ENCODE measurements around the gene PIK3CB. TPM values are rescaled to one million over a fixed set of nuclear protein-coding genes. Genes with fewer than 3 reads are reported as not detected.
"Not testable (repeated sequence)": the region's sequence is repeated elsewhere in the genome, so short reads cannot be mapped to it uniquely, and the experiment has no call there.

PIK3CB gene
- total RNA-seq, 2 donors from 2014 or later, result 27.5 to 28.9 TPM

DNA sequence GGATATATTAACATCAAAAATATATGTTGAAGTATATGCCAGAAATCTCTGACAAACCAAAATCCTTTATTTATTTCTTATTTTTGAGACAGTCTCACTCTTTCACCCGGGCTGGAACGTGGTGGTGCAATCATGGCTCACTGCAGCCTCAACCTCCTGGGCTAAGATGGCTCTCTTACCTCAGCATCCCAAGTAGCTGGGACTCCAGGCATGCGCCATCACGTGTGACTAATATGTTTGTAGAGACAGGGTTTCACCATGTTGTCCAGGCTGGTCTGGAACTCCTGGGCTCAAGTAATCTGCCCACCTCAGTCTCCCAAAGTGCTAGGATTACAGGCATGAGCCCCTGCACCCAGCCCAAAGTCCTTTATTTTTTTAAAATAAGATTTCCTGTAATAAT lies 214.3 kb downstream of the PIK3CB start:
- Histone ChIP-seq H3K27ac (no peak overlapping the region), H3K27me3 (replicated peaks; ENCODE audit: insufficient read depth) (no peaks in the 10 kb centered on the region), H3K9me3 (no peaks in the 10 kb centered on the region), H3K4me3 (no peak overlapping the region), H3K4me1 (replicated peaks) (no peaks in the 10 kb centered on the region), H3K36me3 (no peaks in the 10 kb centered on the region)
- DNase-seq (ENCODE audit: low spot score), result no peak
- intact Hi-C loops (cut with DNase I), result no loop called here
- WGBS, result 90% methylated on average over 4 of the region's 4 CpGs
- TF ChIP-seq, protein P1, sequence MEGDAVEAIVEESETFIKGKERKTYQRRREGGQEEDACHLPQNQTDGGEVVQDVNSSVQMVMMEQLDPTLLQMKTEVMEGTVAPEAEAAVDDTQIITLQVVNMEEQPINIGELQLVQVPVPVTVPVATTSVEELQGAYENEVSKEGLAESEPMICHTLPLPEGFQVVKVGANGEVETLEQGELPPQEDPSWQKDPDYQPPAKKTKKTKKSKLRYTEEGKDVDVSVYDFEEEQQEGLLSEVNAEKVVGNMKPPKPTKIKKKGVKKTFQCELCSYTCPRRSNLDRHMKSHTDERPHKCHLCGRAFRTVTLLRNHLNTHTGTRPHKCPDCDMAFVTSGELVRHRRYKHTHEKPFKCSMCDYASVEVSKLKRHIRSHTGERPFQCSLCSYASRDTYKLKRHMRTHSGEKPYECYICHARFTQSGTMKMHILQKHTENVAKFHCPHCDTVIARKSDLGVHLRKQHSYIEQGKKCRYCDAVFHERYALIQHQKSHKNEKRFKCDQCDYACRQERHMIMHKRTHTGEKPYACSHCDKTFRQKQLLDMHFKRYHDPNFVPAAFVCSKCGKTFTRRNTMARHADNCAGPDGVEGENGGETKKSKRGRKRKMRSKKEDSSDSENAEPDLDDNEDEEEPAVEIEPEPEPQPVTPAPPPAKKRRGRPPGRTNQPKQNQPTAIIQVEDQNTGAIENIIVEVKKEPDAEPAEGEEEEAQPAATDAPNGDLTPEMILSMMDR (IDR thresholded peaks at IDR 0.05), result no peak
- no peak for TF ChIP-seq POLR2AphosphoS5 (IDR thresholded peaks at IDR 0.05)
- TF ChIP-seq POLR2A (IDR thresholded peaks at IDR 0.05), result no peak

DNA sequence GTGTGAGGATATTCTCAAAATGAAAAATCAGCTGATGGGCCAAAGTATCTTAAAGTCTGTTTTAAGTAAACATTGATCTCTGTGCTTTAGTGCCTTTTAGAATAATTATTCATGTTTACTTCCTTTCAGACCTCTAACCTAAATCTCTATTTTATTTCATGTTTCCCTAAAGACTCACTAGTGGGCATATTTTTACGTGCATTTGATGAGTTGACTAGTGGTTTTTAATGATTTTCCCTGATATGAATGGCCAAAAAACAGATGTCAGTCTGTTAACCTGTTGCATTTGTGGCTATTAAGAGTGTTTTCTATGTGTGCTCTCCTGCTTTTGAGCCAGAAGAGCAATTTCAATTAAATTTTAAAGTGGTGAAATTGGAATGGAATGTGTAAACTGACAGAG lies 219.3 kb downstream of the PIK3CB start:
- intact Hi-C loops (cut with DNase I), result no loop called here
- DNase-seq (ENCODE audit: low spot score), result no peak
- 68% methylated on average over 1 of the region's 1 CpG for WGBS
- no peaks in the 10 kb centered on the region for H3K36me3 ChIP-seq
- TF ChIP-seq, protein P1 (IDR thresholded peaks at IDR 0.05), result no peak
- TF ChIP-seq POLR2AphosphoS5 (IDR thresholded peaks at IDR 0.05) (no peak), POLR2A (IDR thresholded peaks at IDR 0.05) (no peak)
- no peak overlapping the region for H3K27ac ChIP-seq
- H3K9me3 ChIP-seq, result no peaks in the 10 kb centered on the region
- H3K27me3 ChIP-seq (replicated peaks; ENCODE audit: insufficient read depth), result no peaks in the 10 kb centered on the region
- no peaks in the 10 kb centered on the region for H3K4me1 ChIP-seq (replicated peaks)
- no peak overlapping the region for H3K4me3 ChIP-seq

DNA sequence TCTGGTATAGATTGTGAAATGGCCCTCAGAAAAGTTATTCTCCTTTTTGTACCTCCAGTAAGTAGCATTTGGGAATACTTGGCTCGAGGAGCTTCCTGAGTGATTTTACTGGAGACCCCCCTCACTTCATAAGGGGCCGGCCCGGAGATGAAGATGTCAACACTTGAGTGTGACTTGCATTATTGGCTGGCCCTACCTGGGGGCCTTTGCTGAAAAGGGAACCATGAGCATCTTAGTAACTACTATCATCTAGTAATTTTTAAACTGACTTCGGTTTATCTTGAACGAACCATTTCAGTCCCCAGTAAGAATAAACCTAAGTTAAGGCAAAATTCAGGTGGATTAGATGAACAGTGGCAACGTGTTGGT lies 224.8 kb downstream of the PIK3CB start:
- H3K27ac ChIP-seq, result peak overlapping the region; percentile 91 to 95
- peak overlapping the region; percentile 78 to 88 for H3K4me3 ChIP-seq
- H3K4me1 ChIP-seq (replicated peaks), result no peaks in the 10 kb centered on the region
- WGBS, result 60% methylated on average over 6 of the region's 6 CpGs
- no peak for DNase-seq (ENCODE audit: low spot score)
- intact Hi-C loops (cut with DNase I), result loop anchor here (5.0 kb wide), 1 partner anchor 222 kb away; the partner anchor contains the start of gene PIK3CB
- no peak for TF ChIP-seq POLR2AphosphoS5 (IDR thresholded peaks at IDR 0.05)
- no peaks in the 10 kb centered on the region for H3K27me3 ChIP-seq (replicated peaks; ENCODE audit: insufficient read depth)
- no peaks in the 10 kb centered on the region for H3K36me3 ChIP-seq
- no peaks in the 10 kb centered on the region for H3K9me3 ChIP-seq

DNA sequence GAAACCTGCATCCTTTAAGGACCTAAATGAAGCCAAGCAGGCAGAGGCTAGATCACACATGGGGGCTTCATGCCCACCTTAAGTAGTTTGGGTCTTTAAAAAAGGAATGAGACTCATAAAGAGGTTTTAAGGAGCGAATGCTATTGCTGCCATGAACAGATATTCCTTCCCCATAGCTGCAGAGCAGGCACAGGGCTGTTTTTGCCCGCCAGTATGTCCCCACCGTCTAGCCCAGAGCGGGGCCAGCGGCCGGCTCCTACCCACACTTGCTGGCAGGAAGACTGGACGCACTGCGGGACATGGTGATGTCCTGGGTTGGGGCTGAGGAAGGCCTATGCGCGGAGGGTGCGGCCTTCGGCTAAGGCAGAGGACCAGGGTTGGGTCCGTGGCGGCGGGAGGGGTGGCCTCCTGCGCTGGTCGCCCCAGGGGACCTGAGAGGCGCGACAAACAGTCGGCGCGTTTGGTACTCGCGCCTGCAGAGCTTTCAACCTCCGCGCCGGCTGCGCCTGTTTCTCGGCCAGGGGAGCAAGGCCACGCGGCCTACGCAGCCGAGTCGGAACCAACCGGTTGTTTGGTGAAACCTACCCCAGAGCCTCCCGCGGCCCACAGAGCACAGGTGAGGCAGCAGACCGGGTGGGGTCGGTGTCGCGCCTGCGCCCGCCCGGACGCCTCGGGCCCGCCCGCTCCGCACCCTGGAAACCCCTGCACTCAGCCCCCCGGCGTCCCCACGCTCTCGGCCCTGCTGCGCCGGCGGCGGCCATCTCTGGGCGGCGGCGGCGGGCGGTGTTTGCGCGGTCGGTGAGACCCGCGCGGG lies 226.2 kb downstream of the PIK3CB start, which contains the start of gene FAIM:
TSS of gene FAIM (plus strand) at position 450 of the 814 bp plus-strand sequence. CDS start 10,956 bp downstream, outside the sequence.
- H3K9me3 ChIP-seq, result no peaks in the 10 kb centered on the region
- H3K27ac ChIP-seq, result peak within 1 kb of the TSS; percentile 91 to 95
- H3K36me3 ChIP-seq, result no peaks in the 10 kb centered on the region
- H3K4me3 ChIP-seq, result peak within 1 kb of the TSS; percentile 78 to 88
- H3K27me3 ChIP-seq (replicated peaks; ENCODE audit: insufficient read depth), result no peaks in the 10 kb centered on the region
- DNase-seq (ENCODE audit: low spot score), result peak; percentile 56
- peak; percentile 12 for TF ChIP-seq POLR2AphosphoS5 (IDR thresholded peaks at IDR 0.05)
- TF ChIP-seq, protein P1 (IDR thresholded peaks at IDR 0.05), result no peak
- intact Hi-C loops (cut with DNase I), result loop anchor here (5.0 kb wide), 1 partner anchor 224 kb away; the partner anchor contains the start of gene PIK3CB
- H3K4me1 ChIP-seq (replicated peaks), result no peaks in the 10 kb centered on the region
- WGBS, result 3% methylated on average over 50 of the region's 68 CpGs

DNA sequence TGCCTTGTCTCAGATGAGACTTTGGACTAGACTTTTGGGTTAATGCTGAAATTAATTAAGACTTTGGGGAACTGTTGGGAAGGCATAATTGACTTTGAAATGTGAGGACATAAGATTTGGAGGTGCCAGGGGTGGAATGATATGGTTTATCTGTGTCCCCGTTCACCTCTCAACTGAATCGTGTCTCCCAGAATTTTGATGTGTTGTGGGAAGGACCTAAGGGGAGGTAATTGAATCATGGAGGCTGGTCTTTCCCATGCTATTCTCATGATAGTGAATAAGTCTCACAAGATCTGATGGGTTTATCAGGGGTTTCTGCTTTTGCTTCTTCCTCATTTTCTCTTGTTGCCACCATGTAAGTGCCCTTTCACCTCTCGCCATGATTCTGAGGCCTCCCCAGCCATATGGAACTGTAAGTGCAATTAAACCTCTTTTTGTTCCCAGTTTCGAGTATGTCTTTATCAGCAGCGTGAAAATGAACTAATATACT lies 230.6 kb downstream of the PIK3CB start:
- H3K27me3 ChIP-seq (replicated peaks; ENCODE audit: insufficient read depth); H3K36me3 ChIP-seq; H3K4me1 ChIP-seq (replicated peaks); DNase-seq (ENCODE audit: low spot score); H3K27ac ChIP-seq; H3K9me3 ChIP-seq; intact Hi-C loops (cut with DNase I); H3K4me3 ChIP-seq: not testable (repeated sequence)
- WGBS, result 97% methylated on average over 5 of the region's 5 CpGs

Other genes with a start within 250 kb of the PIK3CB start
- gene CEP70, start 240.7 kb downstream of the PIK3CB start, total RNA-seq, result 10 to 100 TPM; 24.1 to 38.0 TPM
- gene FAIM, start 226.2 kb downstream of the PIK3CB start, total RNA-seq, result 10 to 100 TPM; 11.5 to 18.9 TPM
- under 1 TPM in 1 of 2 donors, not detected in 1; 0.68 TPM for gene FOXL2, start 112.2 kb upstream of the PIK3CB start, total RNA-seq
- gene FOXL2NB, start 112.3 kb upstream of the PIK3CB start, total RNA-seq, result under 1 TPM in 1 of 2 donors, not detected in 1; 0.28 TPM
- gene PRR23A, start 171.3 kb upstream of the PIK3CB start, total RNA-seq, result 1 to 10 TPM in 1 of 2 donors, not detected in 1; 1.1 TPM
- gene PRR23B, start 186.0 kb upstream of the PIK3CB start, total RNA-seq, result under 1 TPM in 1 of 2 donors, not detected in 1; 0.80 TPM
- under 1 TPM in 1 of 2 donors, not detected in 1; 0.23 TPM for gene PRR23C, start 210.0 kb upstream of the PIK3CB start, total RNA-seq

Data from prostate gland (tissue), 2 donors.